Endothelial cell of umbilical vein (primary cell): ENCODE measurements around the gene C22orf39.
"Not testable (repeated sequence)": the region's sequence is repeated elsewhere in the genome, so short reads cannot be mapped to it uniquely, and the experiment has no call there.

Experiments
- POLR2A ChIP-seq: IDR thresholded peaks from 2 replicates; pipeline ENCODE4 v1.6.1; 2012; ENCODE audit warnings: low read depth, mild to moderate bottlenecking, control low read depth, low read length
- TF ChIP-seq, protein P1 (sequence below), 2 donors: IDR thresholded peaks; 1 replicate in 1 of 2; 2 replicates in 1 of 2; pipeline ENCODE4 v1.5.1; 2011; ENCODE audit warnings: low read length in 2 of 2, mild to moderate bottlenecking in 2 of 2, moderate library complexity in 2 of 2, control low read depth in 1 of 2, inconsistent platforms in 1 of 2, low read depth in 1 of 2; ENCODE audit not compliant: insufficient read depth in 1 of 2; ENCODE audit errors: extremely low read depth in 1 of 2

DNA sequence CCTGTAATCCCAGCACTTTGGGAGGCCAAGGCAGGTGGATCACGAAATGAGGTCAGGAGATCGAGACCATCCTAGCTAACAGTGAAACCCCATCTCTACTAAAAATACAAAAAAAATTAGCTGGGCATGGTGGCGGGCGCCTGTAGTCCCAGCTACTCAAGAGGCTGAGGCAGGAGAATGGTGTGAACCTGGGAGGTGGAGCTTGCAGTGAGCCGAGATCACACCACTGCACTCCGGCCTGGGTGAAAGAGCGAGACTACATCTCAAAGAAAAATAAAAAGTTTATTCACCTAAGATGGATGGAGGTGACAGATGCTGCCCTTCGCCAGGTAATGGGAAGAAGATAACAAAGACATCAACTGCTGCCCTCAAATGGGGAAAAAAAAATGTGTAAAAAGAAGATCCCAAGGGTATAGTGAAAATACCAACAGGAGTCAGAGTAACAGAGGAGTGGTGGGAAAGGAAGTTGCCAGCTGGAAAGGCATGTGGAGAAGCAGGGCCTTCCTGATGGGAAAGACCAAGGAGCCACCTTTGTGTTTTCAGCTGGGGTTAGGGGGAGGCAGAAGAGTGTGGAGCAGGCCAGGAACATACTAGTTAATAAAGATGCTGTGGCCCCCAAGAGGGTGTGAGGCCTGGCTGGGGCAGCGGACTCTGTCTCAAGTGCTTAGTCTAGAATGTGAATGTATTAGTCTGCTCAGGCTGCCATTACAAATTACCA, 10.9 kb downstream of the C22orf39 start:
- TF ChIP-seq, protein P1, sequence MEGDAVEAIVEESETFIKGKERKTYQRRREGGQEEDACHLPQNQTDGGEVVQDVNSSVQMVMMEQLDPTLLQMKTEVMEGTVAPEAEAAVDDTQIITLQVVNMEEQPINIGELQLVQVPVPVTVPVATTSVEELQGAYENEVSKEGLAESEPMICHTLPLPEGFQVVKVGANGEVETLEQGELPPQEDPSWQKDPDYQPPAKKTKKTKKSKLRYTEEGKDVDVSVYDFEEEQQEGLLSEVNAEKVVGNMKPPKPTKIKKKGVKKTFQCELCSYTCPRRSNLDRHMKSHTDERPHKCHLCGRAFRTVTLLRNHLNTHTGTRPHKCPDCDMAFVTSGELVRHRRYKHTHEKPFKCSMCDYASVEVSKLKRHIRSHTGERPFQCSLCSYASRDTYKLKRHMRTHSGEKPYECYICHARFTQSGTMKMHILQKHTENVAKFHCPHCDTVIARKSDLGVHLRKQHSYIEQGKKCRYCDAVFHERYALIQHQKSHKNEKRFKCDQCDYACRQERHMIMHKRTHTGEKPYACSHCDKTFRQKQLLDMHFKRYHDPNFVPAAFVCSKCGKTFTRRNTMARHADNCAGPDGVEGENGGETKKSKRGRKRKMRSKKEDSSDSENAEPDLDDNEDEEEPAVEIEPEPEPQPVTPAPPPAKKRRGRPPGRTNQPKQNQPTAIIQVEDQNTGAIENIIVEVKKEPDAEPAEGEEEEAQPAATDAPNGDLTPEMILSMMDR (IDR thresholded peaks at IDR 0.05; ENCODE audit: extremely low read depth in 1 of 2, insufficient read depth in 1 of 2, low read depth in 1 of 2, low read length in 2 of 2): not testable (repeated sequence)
- TF ChIP-seq POLR2A: not testable (repeated sequence)
